Ureter (tissue), 1 donor: ENCODE results near the gene OR1A2. TPM values are rescaled to one million over a fixed set of nuclear protein-coding genes. Genes with fewer than 3 reads are reported as not detected.
"Not testable (repeated sequence)": the region's sequence is repeated elsewhere in the genome, so short reads cannot be mapped to it uniquely, and the experiment has no call there.

Experiments
- DNase-seq: peaks from one replicate; pipeline ENCODE4 v3.0.0-alpha.2; 2020; ENCODE audit warnings: low spot score
- total RNA-seq: library from RNA; stranded (reverse); gene quantifications from one replicate; pipeline ENCODE4 v1.2.4, GENCODE V29; 2023
- donor health status: DM: yes; HTN: yes; CAD: no.

Gene OR1A2
- total RNA-seq, result not detected

GRCh38 chr17:3197219-3197618 lies at the start of gene OR1A2:
TSS of gene OR1A2 (plus strand) at chr17:3197519. CDS start at chr17:3197519, 0 bp downstream.
- DNase-seq, result no peak

GRCh38 chr17:3157218-3157617 lies 40.1 kb upstream of the OR1A2 start:
- no peak for DNase-seq

- DNase-seq, result no peak
Measured at GRCh38 chr17:3167574-3167973, 29.7 kb upstream of the OR1A2 start.

- DNase-seq, result no peak
Measured at GRCh38 chr17:3189961-3190360, 7.4 kb upstream of the OR1A2 start.

GRCh38 chr17:3207367-3207766 lies 10.0 kb downstream of the OR1A2 start, which contains the start of gene OR1A1:
TSS of gene OR1A1 (plus strand) at chr17:3207667. CDS start at chr17:3215621, 7,954 bp downstream.
- no peak for DNase-seq

GRCh38 chr17:3208484-3208883 lies 11.2 kb downstream of the OR1A2 start:
- no peak for DNase-seq

GRCh38 chr17:3213001-3213400 lies 15.7 kb downstream of the OR1A2 start:
- DNase-seq, result no peak

- DNase-seq, result no peak
Measured at GRCh38 chr17:3213587-3213986, 16.3 kb downstream of the OR1A2 start.

- not testable (repeated sequence) for DNase-seq
Measured at GRCh38 chr17:3219978-3220377, 22.7 kb downstream of the OR1A2 start.

- DNase-seq, result no peak
Measured at GRCh38 chr17:3221850-3222249, 24.5 kb downstream of the OR1A2 start.

- no peak for DNase-seq
Measured at GRCh38 chr17:3222505-3222904, 25.2 kb downstream of the OR1A2 start.

GRCh38 chr17:3224721-3225352 lies 27.5 kb downstream of the OR1A2 start:
- not testable (repeated sequence) for DNase-seq

GRCh38 chr17:3232300-3232699 lies 35.0 kb downstream of the OR1A2 start:
- not testable (repeated sequence) for DNase-seq

- not testable (repeated sequence) for DNase-seq
Measured at GRCh38 chr17:3238685-3239084, 41.4 kb downstream of the OR1A2 start.

GRCh38 chr17:3241044-3241443 lies 43.7 kb downstream of the OR1A2 start:
- DNase-seq, result not testable (repeated sequence)

GRCh38 chr17:3244841-3245240 lies 47.5 kb downstream of the OR1A2 start:
- not testable (repeated sequence) for DNase-seq

Other genes starting within 250 kb of the OR1A2 start
- not detected for gene OR1D5, start 133.9 kb upstream of the OR1A2 start, total RNA-seq
- not detected for gene OR1D2, start 93.1 kb upstream of the OR1A2 start, total RNA-seq
- not detected for gene OR1G1, start 70.0 kb upstream of the OR1A2 start, total RNA-seq
- gene OR1A1, start 10.1 kb downstream of the OR1A2 start, total RNA-seq, result not detected
- not detected for gene OR3A1, start 100.8 kb downstream of the OR1A2 start, total RNA-seq
- gene OR3A2, start 188.8 kb downstream of the OR1A2 start, total RNA-seq, result 2.7 TPM
- gene OR1E1, start 200.9 kb downstream of the OR1A2 start, total RNA-seq, result not detected
- not detected for gene OR3A3, start 213.9 kb downstream of the OR1A2 start, total RNA-seq
- gene OR1E2, start 236.3 kb downstream of the OR1A2 start, total RNA-seq, result not detected